ENCODE results near the gene TAX1BP3.

Gene TAX1BP3

DNA sequence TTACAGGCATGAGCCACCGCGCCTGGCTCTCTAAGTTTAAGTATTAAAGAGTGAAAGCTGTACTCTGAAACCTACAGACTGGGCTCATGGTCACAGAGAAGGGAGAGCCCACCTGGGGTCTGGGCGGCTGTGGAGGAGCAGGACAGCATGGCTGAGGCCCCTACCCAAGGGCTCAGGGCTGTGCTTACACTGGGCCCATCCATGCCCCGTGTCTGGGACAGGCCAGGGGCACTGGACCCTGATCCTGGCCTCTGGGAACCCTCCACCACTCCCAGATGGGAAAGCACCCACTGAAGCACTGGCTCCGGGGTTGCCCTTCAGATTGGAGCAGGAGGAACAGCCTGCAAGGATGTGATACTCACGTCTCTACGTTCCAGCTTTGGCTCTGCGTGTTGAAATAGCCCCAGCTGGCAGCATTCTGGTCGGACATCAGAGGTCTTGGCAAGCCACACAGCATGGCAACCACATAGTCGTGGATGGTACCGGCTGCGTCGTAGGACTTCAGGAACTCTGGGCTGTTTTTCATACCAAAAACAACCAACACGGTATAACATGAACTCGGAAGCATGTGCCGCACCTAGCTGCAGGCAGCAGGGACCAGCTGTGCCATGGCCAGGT lies 45.3 kb downstream of the TAX1BP3 start:
- no peak for DNase-seq

DNA sequence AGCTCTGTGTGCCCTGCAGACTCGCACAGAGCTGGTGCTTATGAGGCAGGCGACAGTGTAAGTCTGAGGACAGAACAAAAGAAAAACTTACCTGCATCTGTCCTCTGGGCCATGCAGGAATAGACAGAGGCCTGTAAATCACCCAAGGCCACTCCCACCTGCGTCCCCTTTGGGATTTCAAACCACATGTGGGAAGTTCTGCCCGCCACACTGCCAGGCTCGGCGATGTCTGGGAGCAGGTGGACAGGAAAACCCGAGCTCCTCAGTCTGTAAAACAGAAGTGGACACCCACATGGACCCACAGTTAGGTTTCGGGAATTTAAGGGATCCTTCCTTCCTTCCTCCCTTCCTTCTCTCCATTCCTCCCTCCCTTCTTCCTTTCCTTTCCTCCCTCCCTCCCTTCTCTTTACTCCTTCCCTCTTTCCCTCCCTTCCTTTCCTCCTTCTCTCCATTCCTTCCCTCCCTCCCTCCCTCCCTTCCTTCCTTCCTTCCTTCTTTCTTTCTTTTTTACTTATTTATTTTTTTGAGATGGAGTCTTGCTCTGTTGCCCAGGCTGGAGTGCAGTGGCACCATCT lies 47.1 kb downstream of the TAX1BP3 start:
- DNase-seq = no peak

DNA sequence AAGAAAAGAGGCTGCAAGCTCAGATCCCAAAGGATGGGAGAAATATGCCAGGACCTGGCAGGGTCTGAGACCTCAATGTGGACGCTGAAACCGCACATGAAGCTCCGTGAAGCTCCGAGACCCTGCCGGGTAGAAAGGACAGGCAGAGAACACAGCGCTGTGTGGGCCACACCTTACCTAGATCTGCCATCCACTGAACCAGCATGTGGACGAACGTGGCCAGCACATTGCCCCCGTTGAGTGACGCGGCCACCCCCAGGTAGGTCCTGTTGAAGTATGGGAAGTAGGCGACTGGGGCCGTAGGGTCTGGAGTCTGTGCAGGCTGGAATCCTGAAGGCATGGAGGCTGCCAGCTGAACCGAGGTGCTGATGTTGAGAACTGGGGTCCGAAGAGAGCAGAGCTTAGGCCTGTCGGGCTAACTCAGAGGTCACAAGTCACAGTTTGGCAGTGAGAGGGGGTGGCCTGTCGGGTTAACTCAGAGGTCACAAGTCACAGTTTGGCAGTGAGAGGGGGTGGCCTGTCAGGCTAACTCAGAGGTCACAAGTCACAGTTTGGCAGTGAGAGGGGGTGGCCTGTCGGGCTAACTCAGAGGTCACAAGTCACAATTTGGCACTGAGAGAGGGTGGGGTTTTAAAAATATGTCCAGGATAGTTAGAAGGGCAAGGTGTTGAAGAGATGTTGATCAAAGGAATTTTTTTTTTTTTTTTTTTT lies 53.1 kb downstream of the TAX1BP3 start:
- DNase-seq = no peak

DNA sequence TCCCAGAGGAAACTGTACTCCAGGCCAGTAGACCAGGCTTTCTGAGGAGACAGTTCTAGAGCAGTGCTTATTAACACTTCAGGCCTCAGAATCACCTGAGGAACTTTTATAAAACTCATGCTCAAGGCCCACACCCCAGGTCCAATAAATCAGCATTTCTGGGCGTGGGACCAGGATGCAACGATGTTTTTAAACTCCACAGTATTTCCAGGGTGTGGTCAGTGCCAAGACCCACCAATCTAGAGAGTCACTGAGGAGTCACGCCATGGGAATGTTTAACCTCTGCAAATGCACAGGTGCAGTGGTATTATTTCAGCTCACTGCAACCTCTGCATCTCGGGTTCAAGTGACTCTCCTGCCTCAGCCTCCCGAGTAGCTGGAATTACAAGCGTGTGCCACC lies 55.3 kb downstream of the TAX1BP3 start:
- no peak for DNase-seq
